Hematopoietic multipotent progenitor cell treated with erythropoietin and hydrocortisone succinate and interleukin-3 and kit ligand, for 17 days (in vitro differentiated cells): ENCODE results near the gene BEX4.
"Not testable (repeated sequence)": the region's sequence is repeated elsewhere in the genome, so short reads cannot be mapped to it uniquely, and the experiment has no call there.

Experiments used
- DNase-seq: peaks from one replicate; pipeline ENCODE4 v3.0.0-alpha.2; 2015; ENCODE audit warnings: low spot score

Gene BEX4, protein sequence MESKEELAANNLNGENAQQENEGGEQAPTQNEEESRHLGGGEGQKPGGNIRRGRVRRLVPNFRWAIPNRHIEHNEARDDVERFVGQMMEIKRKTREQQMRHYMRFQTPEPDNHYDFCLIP

DNA sequence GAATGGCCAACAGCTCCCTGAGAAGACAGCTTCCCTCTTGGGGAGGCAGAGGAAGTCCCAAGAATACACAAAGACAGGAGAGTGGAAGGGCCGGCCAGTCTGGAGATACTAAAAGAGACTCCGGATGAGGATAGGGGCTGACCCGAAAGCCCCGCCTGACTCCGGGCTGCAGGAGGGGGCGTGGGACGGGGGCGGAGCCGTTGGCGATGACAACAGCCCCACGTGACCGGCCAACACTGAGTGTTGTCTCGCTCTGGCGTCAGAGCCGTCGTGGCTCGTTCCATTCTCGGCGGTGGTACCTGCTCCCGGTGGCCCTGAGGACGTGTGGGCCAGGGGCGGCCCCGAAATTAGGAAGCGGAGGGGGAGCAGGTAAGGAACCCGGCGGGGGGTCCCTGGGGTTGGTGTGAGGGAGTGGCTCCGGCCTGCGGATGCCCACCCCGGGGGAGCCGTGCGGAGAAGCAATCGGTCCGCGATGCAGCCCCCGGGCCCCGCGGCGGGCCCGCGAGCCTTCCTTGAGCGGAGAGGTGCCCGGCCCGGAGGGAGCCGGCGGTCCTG is at the start of gene BEX4:
TSS of gene BEX4 (plus strand) at position 239 of the 555 bp plus-strand sequence. CDS start 1,046 bp downstream, outside the sequence.
- DNase-seq, result peak; percentile 43

- DNase-seq, result no peak
Measured at GRCh38 chrX:103170216-103170615, 44.7 kb upstream of the BEX4 start.

DNA sequence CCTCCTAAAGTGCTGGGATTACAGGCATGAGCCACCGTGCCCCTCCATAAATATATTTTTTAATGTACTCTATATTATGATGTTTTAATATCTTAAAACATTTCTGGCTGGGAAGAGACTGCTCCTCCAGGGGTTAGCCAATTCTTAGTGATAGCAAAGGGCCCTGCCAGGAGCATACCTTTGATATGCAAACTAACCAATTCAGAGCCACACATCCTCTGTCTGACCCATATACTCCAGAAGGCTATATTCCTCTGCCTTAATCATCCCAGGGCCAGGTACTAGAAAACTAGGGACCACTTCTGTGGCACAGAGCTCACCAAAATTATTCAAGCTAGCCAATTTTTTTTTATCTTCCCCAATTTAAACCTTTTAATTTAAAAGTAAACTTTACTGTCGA is 43.6 kb upstream of the BEX4 start:
- no peak for DNase-seq

- DNase-seq, result not testable (repeated sequence)
Measured at GRCh38 chrX:103175256-103175655, 39.7 kb upstream of the BEX4 start.

- DNase-seq, result peak; percentile 46
Measured at GRCh38 chrX:103175944-103176753, 38.8 kb upstream of the BEX4 start.

DNA sequence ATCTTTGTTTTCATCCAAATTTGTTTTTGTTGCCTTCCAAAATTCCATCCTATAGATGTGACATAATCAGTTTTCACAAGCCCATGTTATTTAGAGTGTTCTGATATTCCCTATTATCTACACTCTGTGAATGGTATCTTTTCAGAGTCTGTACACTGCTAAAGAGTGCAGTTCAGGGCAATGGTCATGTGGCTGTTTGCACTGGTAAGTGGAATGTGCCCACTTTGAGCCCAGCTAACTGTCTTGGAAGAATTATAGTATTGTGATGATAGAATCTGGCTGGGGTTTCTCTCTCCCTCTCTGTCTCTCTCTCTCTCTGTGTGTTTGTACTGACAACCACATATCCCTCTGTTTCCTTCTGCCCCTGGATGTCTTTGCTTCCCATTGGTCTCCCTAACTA is 37.4 kb upstream of the BEX4 start:
- no peak for DNase-seq

DNA sequence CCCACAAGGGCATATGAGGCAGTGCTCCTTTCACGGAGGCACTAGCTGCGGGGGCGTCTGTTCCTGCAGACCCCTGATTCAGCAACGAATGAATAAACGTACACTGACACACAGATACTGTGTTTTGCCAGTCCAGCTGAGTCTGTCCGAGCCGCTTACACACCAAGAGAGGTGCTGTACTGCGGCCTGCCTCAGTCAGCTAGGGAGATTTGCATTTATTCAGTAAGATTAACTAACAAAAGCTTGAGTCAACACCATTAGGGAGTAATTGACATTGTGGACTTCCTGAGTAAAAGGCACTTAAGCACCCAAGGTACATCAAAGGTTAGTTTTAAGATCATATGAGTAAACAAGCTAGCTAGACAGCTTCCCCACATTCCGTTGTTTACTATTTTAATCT is 31.0 kb upstream of the BEX4 start:
- no peak for DNase-seq

GRCh38 chrX:103187953-103188475 is 26.9 kb upstream of the BEX4 start:
- no peak for DNase-seq

DNA sequence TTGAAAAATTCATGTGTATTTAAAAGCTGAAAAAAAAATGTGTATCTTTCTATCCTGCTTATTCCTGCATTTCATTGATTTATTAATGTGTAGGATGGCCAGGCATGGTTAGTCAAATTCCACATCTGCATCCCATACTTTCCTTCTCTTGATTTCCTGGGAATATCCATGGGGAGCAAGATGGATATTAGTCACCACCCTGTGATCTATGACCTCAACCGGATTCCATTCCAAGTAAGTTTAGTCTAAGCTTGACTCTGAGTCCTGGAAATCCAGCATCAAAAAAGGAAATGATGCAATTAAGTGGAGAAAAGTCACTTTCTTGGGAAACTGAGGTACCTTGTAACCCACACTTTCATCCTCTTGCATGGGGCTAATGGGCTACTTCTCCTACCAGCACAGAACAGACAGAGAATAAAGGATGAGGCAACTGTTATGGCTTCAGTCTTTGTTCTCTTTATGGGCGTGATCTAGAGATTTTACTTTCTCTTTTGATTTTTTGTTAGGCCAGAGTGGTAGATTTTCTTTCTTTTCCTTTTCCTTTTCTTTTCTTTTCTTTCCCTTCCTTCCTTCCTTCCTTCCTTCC is 17.1 kb upstream of the BEX4 start:
- DNase-seq, result no peak

DNA sequence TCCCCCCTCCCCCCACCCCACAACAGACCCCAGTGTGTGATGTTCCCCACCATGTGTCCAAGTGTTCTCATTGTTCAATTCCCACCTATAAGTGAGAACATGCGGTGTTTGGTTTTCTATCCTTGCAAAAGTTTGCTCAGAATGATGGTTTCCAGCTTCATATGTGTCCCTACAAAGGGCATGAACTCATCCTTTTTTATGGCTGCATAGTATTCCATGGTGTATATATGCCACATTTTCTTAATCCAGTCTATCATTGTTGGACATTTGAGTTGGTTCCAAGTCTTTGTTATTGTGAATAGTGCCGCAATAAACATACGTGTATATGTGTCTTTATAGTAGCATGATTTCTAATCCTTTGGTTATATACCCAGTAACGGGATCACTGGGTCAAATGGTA is 16.2 kb upstream of the BEX4 start:
- not testable (repeated sequence) for DNase-seq

DNA sequence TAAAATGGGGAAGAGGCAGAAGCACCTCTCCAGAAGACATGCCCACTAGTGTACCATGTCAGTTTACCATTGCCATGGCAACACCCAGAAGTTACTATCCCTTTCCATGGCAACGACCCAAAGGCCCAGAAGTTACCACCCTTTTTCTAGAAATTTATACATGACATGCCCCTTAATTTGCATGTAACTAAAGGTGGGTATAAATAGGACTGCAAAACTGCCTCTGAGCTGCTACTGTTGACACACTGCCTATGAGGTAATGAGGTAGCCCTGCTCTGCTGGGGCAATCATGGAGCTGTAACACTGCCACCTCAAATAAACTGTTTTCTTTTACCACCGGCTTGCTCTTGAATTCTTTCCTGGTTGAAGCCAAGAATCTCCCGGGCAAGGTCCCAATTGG is 13.9 kb upstream of the BEX4 start:
- no peak for DNase-seq

- no peak for DNase-seq
Measured at GRCh38 chrX:103210056-103210455, 4.9 kb upstream of the BEX4 start.

DNA sequence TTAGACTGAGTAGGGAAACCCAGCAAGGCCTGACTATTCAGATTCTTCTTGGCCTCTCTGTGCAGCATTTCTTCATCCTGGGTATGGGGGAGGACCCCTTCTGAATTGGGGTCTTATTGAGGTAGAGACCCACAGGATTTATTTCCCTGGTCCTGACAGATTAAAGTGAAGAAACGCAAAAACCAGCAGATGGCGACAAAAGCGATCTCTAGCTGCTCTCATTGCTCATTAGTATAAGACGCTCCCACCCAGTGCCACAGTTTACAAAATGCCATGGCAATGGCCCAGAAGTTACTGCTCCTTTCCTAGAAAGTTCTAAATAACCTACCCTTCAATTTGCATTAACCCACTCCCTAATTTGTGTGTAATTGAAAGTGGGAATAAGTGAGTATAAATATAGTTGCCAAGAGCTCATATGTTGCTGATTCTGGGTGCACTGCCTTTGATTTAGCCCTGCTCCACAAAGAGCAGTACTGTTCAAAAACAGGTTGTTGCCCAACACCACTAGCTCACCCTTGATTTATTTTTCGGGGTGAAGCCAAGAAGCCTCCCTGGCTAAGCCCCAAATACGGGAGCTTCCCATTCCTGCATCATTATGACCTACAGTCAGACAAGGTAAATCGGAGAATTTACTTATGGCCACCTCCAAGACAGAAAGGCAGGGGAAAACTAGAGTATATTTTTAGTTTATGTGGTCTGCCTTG is 3.7 kb upstream of the BEX4 start:
- peak; percentile 39 for DNase-seq

DNA sequence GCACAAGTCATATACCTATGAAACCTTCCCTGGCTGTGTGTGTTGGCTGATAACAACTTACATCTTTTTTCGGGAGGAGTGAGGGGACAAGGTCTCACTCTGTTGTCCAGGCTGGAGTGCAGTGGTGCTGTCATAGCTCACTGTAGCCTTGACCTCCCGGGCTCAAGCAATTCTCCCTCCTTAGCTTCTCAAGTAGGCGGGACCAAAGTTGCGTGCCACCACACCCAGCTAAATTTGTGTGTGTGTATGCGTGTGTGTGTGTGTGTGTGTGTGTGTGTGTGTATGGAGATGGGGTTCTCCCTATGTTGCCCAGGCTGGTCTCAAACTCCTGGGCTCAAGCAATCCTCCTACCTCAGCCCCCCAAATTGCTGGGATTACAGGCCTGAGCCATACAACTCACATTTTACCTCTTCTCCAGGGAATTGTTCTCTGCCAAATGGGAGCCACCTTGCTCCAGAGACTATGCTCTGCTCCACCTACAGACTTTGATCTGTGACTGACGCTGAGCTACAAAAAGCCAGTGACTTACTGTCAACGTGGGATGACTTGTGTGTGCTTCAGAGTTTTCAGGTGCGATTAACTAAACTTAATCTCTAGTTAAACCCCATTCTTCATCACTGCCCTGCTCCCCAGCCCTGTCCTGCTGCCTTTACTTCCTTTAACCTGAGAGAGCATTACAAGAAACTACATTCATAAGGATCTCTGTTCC is 2.0 kb upstream of the BEX4 start:
- no peak for DNase-seq

- DNase-seq, result no peak
Measured at GRCh38 chrX:103215425-103215991, 600 bp downstream of the BEX4 start.

GRCh38 chrX:103220511-103221323 is 5.8 kb downstream of the BEX4 start:
- DNase-seq, result no peak

- DNase-seq, result not testable (repeated sequence)
Measured at GRCh38 chrX:103225918-103226317, 11.0 kb downstream of the BEX4 start.

DNA sequence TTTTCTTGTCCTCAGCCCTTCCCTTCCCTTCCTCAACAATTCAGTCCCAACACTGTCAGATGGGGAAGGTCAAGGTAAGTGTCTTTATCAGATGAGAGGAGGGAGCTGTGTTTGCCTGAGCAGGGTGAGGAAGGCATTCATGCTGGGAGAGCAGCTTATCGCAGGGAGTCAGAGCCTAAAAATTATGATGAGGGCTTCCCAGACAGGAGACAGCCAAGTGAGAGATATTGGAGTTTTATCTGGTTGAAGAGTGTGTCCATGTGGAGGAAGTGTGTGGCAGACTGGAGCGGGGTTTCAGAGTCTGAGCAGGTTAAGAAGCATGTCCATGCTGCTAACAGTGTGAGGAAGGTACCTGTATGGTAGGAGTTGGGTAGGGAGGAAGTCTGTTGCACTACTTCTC is 18.4 kb downstream of the BEX4 start:
- no peak for DNase-seq

DNA sequence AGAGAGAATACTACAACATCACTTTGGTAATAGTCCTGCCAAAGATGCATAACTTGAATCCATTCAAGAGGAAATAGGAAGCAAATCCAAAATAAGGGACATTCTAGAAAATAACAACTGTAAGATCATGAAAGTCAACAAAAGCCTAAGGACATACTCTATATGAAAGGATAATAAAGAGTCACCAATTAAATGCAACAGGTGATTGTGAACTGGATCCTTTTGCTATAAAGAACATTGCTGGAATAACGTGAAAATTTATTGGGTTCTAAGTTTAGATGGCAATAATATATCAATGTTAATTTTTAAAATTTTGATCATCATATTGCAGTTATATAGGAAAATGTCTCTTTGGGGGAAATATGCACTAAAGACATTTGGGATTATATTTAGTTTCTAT is 20.0 kb downstream of the BEX4 start:
- DNase-seq, result no peak

DNA sequence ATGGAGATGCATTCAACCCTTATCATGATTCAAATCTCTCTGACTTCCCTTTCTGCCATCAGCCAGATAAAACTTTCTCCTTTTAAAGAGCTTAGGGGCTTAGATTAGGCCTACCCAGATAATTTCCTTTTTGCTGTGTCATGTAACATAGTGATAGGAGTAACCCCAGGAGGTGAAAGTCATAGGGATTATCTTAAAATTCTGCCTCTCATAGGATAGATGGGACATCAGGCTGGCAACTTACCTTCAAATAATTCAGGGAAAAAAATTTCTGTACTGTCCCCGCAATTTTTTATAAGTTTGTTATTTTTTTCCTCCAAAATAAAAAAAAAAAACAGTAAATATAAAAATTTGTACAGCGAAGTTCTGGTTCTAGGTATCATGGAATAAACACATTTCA is 20.7 kb downstream of the BEX4 start:
- DNase-seq, result not testable (repeated sequence)
